ENCODE measurements around the gene ZMYND8.

The ZMYND8 gene

GRCh38 chr20:47227576-47227975, 128.9 kb downstream of the ZMYND8 start:
- Histone ChIP-seq H3K36me3 (ENCODE audit: control insufficient read depth in 2 of 2, insufficient read depth in 1 of 2, low read length in 2 of 2) (peaks cover 31 to 69% of the 10 kb centered on the region in 2 experiments), H3K4me3 (ENCODE audit: low read depth, low read length) (no peak overlapping the region), H3K4me1 (ENCODE audit: control insufficient read depth, insufficient read depth, low read length) (no peaks in the 10 kb centered on the region), H3K9me3 (ENCODE audit: control insufficient read depth, insufficient read depth, low read depth, low read length) (no peaks in the 10 kb centered on the region), H3K27ac (ENCODE audit: extremely low read depth, low read depth, low read length) (no peak overlapping the region)
- POLR2A ChIA-PET: no interaction called here
- no peak for TF ChIP-seq ZNF747 (tag by site-specific recombination; IDR thresholded peaks at IDR 0.05)
- TF ChIP-seq ZNF580 (tag by site-specific recombination; IDR thresholded peaks at IDR 0.05): no peak
- no peak for TF ChIP-seq ZNF654 (tag by site-specific recombination; IDR thresholded peaks at IDR 0.05; ENCODE audit: low read depth)
- no peak for TF ChIP-seq ZNF423 (tag by site-specific recombination; IDR thresholded peaks at IDR 0.05)
- TF ChIP-seq CTCF (tag by site-specific recombination; IDR thresholded peaks at IDR 0.05): no peak
- no peak for TF ChIP-seq ZNF768 (tag by site-specific recombination; IDR thresholded peaks at IDR 0.05)
- no peak for TF ChIP-seq OSR2 (tag by site-specific recombination; IDR thresholded peaks at IDR 0.05)
- no peak for TF ChIP-seq ZNF335 (tag by site-specific recombination; conservative IDR thresholded peaks at IDR 0.05)
- TF ChIP-seq ZNF518A (tag by site-specific recombination; conservative IDR thresholded peaks at IDR 0.05; ENCODE audit: low read depth): no peak
- no peak for TF ChIP-seq HOXA7 (CRISPR knock-in tag; IDR thresholded peaks at IDR 0.05; ENCODE audit: borderline replicate concordance)
- no peak for TF ChIP-seq ZNF76 (tag by site-specific recombination; IDR thresholded peaks at IDR 0.05; ENCODE audit: borderline replicate concordance, low read depth)
- TF ChIP-seq MZF1 (tag by site-specific recombination; IDR thresholded peaks at IDR 0.05; ENCODE audit: borderline replicate concordance): no peak
- no peak for TF ChIP-seq ZNF112 (tag by site-specific recombination; IDR thresholded peaks at IDR 0.05)
- TF ChIP-seq PRDM10 (tag by site-specific recombination; IDR thresholded peaks at IDR 0.05): no peak
- TF ChIP-seq KLF17 (tag by site-specific recombination; IDR thresholded peaks at IDR 0.05): no peak
- TF ChIP-seq ZBTB7A (tag by site-specific recombination; IDR thresholded peaks at IDR 0.05; ENCODE audit: low read depth): no peak
- TF ChIP-seq ZNF664 (tag by site-specific recombination; IDR thresholded peaks at IDR 0.05): no peak
- TF ChIP-seq ZNF138 (tag by site-specific recombination; IDR thresholded peaks at IDR 0.05; ENCODE audit: borderline replicate concordance): no peak
- no peak for TF ChIP-seq RBAK (tag by site-specific recombination; IDR thresholded peaks at IDR 0.05)
- TF ChIP-seq ZNF280D (tag by site-specific recombination; IDR thresholded peaks at IDR 0.05): no peak
- CTCF ChIA-PET: interaction anchor here (1.8 kb wide), 1 partner anchor 157 kb away, joined by 11 read pairs; no protein-coding TSS in a partner anchor

Measured in HEK293 (cell line).